Astrocyte (in vitro differentiated cells and primary cell): ENCODE results near the gene CAMK1D. TPM values are rescaled to one million over a fixed set of nuclear protein-coding genes. Genes with fewer than 3 reads are reported as not detected.

Experiments
- DNase-seq: peaks from one replicate; pipeline ENCODE4 v3.0.0-alpha.2; 2010; ENCODE audit warnings: low read depth
- FAIRE-seq: peaks from 2 replicates; lab custom pipeline; 2011; peaks lifted over from hg19 to GRCh38; lab: Jason Lieb, UNC
- H2AFZ ChIP-seq: 2 replicates; pipeline ENCODE4 v1.6.0; 2012; ENCODE audit warnings: low read depth, low read length, inconsistent platforms
- H3K27ac ChIP-seq: 2 replicates; pipeline ENCODE4 v1.5.1; 2011; ENCODE audit warnings: low read depth, low read length, inconsistent platforms
- H3K27me3 ChIP-seq: 2 replicates; pipeline ENCODE4 v1.6.0; 2011; ENCODE audit warnings: low read length, inconsistent platforms; ENCODE audit not compliant: insufficient read depth
- H3K36me3 ChIP-seq: 2 replicates; pipeline ENCODE4 v1.5.1; 2011; ENCODE audit warnings: low read length, inconsistent platforms; ENCODE audit not compliant: insufficient read depth
- H3K4me1 ChIP-seq: 2 replicates; pipeline ENCODE4 v1.5.1; 2011; ENCODE audit warnings: low read length, inconsistent platforms; ENCODE audit not compliant: insufficient read depth
- H3K4me2 ChIP-seq: 2 replicates; pipeline ENCODE4 v1.6.0; 2012; ENCODE audit warnings: low read length, inconsistent platforms
- H3K4me3 ChIP-seq: 2 replicates; pipeline ENCODE4 v1.5.1; 2011; ENCODE audit warnings: low read depth, mild to moderate bottlenecking, low read length, inconsistent platforms; ENCODE audit not compliant: insufficient read depth
- H3K79me2 ChIP-seq: 2 replicates; pipeline ENCODE4 v1.6.0; 2012; ENCODE audit warnings: mild to moderate bottlenecking, low read length, inconsistent platforms; ENCODE audit not compliant: insufficient read depth
- H3K9ac ChIP-seq: 2 replicates; pipeline ENCODE4 v1.6.0; 2012; ENCODE audit warnings: mild to moderate bottlenecking, low read length, inconsistent platforms
- H3K9me3 ChIP-seq: 2 replicates; pipeline ENCODE4 v1.5.1; 2012; ENCODE audit warnings: low read depth, mild to moderate bottlenecking, low read length, inconsistent platforms; ENCODE audit not compliant: insufficient read depth
- H4K20me1 ChIP-seq: 2 replicates; pipeline ENCODE4 v1.6.0; 2012; ENCODE audit warnings: low read length, inconsistent platforms; ENCODE audit not compliant: insufficient read depth
- H3K27ac Mint-ChIP-seq: one replicate; pipeline ENCODE4 v1.8.0; 2021; ENCODE audit warnings: mild to moderate bottlenecking, mixed read lengths; ENCODE audit not compliant: unreplicated experiment
- H3K27me3 Mint-ChIP-seq: one replicate; pipeline ENCODE4 v1.8.0; 2021; ENCODE audit warnings: low read depth, mixed read lengths; ENCODE audit not compliant: unreplicated experiment
- H3K36me3 Mint-ChIP-seq: one replicate; pipeline ENCODE4 v1.8.0; 2021; ENCODE audit warnings: low read depth, mixed read lengths; ENCODE audit not compliant: unreplicated experiment
- H3K4me1 Mint-ChIP-seq: one replicate; pipeline ENCODE4 v1.8.0; 2021; ENCODE audit warnings: low read depth, mixed read lengths; ENCODE audit not compliant: unreplicated experiment
- H3K4me3 Mint-ChIP-seq: one replicate; pipeline ENCODE4 v1.8.0; 2021; ENCODE audit warnings: mild to moderate bottlenecking, moderate library complexity, mixed read lengths; ENCODE audit not compliant: unreplicated experiment
- H3K9me3 Mint-ChIP-seq: one replicate; pipeline ENCODE4 v1.8.0; 2021; ENCODE audit warnings: mild to moderate bottlenecking, mixed read lengths; ENCODE audit not compliant: unreplicated experiment
- CTCF ChIP-seq: IDR thresholded peaks from 2 replicates; pipeline ENCODE4 v1.5.1; 2011; ENCODE audit warnings: low read depth, mild to moderate bottlenecking, inconsistent platforms, low read length, moderate library complexity; ENCODE audit not compliant: insufficient read depth
- EZH2 ChIP-seq: IDR thresholded peaks from 2 replicates; pipeline ENCODE4 v1.6.1; 2012; ENCODE audit warnings: mild to moderate bottlenecking, low read length, inconsistent platforms; ENCODE audit not compliant: insufficient read depth
- total RNA-seq: library from RNA; stranded (reverse); gene quantifications from 2 replicates; pipeline ENCODE4 v1.2.1, GENCODE V29; 2021

Gene CAMK1D
- total RNA-seq, 1 donor from 2014 or later = 23.6 TPM

DNA sequence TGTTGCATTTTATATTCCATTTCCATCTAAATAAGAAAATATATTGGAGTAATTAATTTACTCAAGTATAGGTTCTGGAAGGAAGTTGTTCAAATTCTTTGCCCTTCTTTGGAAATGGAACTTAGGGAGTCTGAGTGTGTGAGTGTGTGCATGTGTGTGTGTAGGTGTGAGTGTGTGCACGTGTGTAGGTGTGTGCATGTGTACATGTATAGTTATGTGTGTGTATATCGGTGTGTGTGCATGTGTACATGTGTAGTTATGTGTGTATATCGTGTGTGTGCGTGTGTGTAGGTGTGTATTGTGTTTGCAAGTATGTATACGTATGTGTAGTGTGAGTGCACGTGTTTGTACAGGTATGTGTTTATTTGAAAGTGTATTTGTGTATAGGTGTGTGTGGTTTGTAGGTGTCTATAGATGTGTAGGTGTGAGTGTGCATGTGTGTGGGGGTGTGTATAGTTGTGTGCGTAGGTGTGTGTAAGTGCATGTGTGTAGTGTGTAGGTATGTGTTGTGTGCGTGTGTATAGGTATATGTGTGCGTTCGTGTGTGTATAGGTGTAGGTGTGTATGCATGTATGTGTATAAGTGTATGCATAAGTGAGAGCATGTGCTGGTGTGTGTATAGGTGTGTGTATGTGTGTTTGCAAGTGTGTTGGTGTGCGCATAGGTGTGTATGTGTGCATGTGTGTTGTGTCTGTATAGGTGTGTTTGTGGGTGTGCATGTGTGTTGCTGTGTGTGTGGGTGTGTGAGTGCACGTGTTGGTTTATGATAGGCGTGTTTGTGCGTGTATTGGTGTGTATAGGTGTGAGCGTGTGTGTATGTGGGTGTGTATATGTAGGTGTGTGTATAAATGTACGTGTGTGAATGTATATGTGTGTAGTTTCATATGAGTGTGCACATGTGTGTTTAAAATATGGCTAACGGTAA lies 266.2 kb downstream of the CAMK1D start:
- Histone ChIP-seq H3K4me2 (no peak overlapping the region), H3K9ac (no peak overlapping the region), H4K20me1 (peaks cover 16% of the 10 kb centered on the region), H2AFZ (no peak overlapping the region), H3K9me3 (no peaks in the 10 kb centered on the region), H3K79me2 (peaks cover 3% of the 10 kb centered on the region), H3K36me3 (no peaks in the 10 kb centered on the region), H3K27ac (no peak overlapping the region), H3K4me3 (no peak overlapping the region), H3K27me3 (no peaks in the 10 kb centered on the region), H3K4me1 (no peaks in the 10 kb centered on the region)
- DNase-seq (no peak), FAIRE-seq (no peak)
- no peak overlapping the region for H3K4me3 Mint-ChIP-seq
- H3K9me3 Mint-ChIP-seq = peaks cover 2% of the 10 kb centered on the region
- no peak overlapping the region for H3K27ac Mint-ChIP-seq
- no peaks in the 10 kb centered on the region for H3K4me1 Mint-ChIP-seq
- TF ChIP-seq CTCF = no peak
- TF ChIP-seq EZH2 = no peak
- H3K27me3 Mint-ChIP-seq = peaks cover 1% of the 10 kb centered on the region
- no peaks in the 10 kb centered on the region for H3K36me3 Mint-ChIP-seq

DNA sequence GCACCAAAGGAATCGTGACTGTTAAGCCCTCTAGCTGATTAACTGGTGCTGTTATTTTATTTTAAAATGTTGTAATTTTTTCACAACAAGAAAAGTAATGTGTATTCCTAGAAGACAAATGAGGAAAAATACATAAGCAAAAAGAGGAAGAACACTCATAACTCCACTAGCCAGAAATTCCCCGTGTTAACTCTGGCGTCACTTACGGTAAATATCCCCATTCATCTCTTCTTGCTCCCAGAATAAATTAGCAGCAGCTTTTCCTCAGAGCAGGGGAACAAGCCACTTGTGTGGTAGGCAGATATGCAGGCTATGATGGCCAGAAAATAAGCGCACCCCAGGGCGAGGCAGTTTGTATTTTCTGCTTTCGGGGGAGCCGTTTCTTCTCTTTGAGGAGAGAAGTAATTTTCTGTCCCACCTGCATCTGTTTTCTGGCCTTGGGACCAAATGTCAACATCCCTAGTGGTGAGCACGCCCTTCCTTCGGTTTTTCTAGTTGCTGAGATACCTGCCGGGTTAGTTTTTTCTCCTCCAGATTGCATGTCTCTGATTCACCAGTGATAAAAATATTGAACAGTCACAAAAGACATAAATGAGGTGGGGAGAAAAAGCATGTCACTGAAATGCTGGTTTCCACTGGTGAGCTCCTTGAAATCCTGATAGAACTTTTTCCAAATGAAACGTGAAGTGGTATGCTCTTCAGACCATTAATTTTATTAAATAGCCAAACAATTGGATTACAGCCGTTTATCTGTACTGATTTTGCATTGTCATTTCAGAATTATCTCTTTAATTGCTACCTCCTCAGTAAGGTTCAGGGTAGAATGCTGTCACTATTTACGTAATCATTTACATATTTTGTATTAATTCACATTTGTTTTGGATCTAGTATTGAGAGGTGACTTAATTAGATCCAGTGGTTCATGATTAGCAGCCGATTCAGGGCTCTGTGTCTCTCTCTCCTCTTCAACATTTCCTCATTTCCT lies 268.1 kb downstream of the CAMK1D start:
- Histone ChIP-seq H3K9ac (no peak overlapping the region), H3K27me3 (no peaks in the 10 kb centered on the region), H3K27ac (no peak overlapping the region), H3K4me1 (no peaks in the 10 kb centered on the region), H3K4me2 (no peak overlapping the region), H3K36me3 (no peaks in the 10 kb centered on the region), H2AFZ (no peak overlapping the region), H4K20me1 (peaks cover 29% of the 10 kb centered on the region), H3K79me2 (peaks cover 11% of the 10 kb centered on the region), H3K9me3 (no peaks in the 10 kb centered on the region), H3K4me3 (no peak overlapping the region)
- Mint-ChIP-seq H3K36me3 (no peaks in the 10 kb centered on the region), H3K4me1 (no peaks in the 10 kb centered on the region), H3K9me3 (peaks cover 2% of the 10 kb centered on the region), H3K27me3 (peaks cover 6% of the 10 kb centered on the region), H3K4me3 (no peak overlapping the region), H3K27ac (no peak overlapping the region)
- DNase-seq (peak; percentile 33), FAIRE-seq (no peak)
- TF ChIP-seq CTCF = no peak
- TF ChIP-seq EZH2 = no peak
